Stimulated activated CD4-positive, alpha-beta T cell treated with anti-CD3 and anti-CD28 coated beads, Interleukin-1b, Interleukin-23, amount 100 ng/mL, for 24 hours (primary cell): ENCODE data around the gene RIMS4.

Experiments used
- DNase-seq, 4 experiments: peaks; one replicate each; pipeline ENCODE4 v3.0.0-alpha.2; 2020; ENCODE audit warnings: low read depth in 4 of 4, low spot score in 1 of 4

The RIMS4 gene

DNA sequence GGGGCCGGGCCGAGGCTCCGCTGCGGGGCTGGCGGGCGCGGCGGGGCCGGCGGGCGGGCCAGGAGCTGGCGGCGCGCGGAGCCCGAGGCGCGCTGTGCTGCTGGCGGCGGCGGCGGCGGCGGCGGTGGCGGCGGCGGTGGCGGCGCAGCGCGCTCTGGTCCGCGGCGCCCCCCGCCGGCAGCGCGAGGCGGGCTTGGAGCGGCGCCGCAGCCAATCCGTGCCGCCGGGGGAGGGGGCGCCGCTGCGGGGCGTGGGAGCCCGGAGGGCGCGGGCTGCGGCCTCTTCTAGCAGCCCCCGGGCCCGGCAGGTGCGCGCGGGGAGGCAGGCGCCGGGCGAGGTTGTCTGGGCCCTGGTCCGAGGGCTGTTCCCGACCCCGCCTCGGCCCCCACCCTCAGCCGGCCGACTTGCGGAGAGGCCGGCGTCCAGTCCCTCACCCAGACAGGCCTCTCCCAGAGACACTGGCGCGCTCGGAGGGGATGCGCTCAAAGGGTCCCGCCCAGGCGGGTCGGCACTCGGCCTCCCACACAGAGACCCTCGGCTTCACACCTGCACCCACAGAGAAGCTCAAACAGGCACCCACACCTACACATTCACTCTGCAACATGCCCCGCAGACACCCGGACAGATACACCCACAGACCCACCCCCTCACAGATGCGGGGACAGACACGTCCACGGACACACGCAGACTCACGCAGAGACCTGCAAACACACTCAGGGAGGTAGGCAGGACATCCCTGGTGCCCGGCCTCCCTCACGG, at the start of gene RIMS4:
RIMS4 (minus strand) TSS at position 156 of the 759 bp plus-strand sequence. CDS start 275 bp downstream, outside the sequence.
- DNase-seq = no peak

DNA sequence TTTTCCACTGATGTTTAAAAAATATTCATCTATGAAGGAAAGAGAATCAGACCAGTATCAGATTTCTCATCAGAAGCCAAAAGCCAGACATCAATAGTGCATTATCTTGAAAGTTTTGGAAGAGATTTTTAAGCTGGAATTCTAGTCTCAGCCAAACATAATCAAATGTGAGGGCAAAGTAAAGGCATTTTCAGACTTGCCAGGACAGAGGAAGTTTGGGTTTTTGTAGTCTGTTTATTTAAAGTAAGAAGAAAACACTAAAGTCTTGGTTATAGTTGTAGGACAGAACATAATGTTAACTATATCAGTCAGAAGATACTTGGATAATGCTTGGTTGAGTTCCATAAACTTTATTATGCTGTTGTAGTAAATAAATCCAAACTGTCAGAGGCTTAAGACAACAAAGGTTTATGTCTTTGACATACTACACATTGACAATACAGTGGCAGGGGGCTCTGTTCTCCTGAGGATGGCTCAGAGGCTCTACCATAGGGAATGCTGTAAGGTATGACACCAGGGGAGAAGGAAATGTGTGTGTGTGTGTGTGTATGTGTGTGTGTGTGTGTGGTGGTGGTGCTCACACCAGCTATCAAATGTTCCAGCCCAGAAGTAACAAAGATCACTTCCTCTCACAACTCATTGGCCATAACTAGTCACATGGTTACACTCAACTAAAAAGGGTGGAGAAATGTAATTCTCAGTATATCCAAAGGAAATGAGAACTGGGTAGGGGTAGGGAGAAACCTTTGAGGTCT, 48.4 kb upstream of the RIMS4 start:
- DNase-seq = no peak

DNA sequence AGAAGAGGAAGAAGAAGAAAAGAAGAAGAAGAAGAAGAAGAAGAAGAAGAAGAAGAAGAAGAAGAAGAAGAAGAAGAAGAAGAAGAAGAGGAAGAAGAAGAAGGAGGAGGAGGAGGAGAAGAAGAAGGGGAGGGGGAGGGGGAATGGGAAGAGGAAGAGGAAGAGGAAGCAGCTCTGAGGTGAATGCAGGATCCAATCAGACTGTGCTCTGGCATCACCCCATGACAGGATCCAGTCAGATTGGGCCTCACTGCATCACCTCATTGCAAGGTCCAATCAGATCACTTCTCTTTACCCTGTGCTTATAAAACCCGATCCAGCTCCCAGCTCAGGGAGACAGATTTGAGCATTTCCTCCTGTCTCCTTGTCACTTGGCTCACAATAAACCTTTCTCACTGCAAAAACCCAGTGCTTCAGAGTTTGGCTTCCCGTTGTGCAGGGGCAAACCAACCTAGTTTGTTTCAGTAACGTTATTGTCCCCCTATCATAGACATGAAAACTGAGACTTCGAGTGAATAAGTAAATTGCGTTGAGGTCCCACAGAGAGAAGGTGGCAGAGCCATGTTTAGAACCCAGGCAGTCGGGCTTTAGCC, 46.6 kb upstream of the RIMS4 start:
- no peak for DNase-seq

DNA sequence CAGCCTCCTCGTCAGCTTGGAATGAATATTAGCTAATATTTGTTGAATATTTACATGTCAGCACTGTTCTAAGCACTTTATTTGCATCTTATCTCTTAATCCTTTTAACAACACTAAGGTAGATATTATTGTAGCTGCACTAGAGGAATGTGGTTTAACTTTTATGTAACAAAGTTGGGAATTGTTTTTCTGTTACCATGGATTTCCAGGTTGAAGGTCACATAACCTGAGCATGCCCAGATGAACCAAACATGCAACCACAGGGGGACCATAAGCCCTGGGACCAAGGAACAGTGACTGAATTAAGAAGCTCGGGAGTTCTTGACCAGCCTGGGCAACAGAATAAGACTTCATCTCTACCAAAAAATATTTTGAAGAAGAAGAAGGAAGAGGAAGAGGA, 46.1 kb upstream of the RIMS4 start:
- no peak for DNase-seq

DNA sequence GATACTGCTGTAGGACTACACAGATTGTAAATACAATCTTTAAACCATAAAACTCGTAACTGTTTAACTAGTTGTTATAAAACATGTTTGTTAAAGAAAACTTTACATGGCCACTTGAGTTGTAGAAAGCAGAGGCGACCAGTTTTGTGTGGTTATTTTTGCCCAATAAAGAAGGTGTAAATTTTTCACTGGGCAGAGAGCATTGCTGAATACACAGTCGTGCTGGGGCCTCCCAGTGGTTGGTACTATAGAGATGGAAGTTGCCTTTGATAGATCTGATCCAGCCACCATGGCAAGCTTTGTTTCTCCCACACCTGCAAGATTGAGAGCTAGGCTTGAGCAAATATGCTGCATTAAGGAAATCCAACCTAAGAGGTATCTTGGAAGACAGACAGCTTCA, 41.2 kb upstream of the RIMS4 start:
- DNase-seq = no peak

DNA sequence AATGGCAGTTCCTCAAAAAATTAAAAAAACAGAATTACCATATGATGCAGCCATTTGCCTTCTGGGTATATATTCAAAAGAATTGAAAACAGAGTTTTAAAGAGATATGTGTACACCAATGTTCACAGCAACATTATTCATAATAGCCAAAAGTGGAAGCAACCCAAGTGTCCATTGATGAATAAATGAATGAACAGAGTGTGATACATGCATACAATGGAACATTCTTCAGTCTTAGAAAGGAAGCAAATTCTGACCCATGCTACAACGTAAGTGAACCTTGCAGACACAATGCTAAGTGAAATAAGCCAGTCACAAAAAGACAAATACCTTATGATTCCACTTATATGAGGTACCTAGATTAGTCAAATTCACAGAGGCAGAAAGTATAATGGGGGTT, 40.5 kb upstream of the RIMS4 start:
- DNase-seq = no peak

DNA sequence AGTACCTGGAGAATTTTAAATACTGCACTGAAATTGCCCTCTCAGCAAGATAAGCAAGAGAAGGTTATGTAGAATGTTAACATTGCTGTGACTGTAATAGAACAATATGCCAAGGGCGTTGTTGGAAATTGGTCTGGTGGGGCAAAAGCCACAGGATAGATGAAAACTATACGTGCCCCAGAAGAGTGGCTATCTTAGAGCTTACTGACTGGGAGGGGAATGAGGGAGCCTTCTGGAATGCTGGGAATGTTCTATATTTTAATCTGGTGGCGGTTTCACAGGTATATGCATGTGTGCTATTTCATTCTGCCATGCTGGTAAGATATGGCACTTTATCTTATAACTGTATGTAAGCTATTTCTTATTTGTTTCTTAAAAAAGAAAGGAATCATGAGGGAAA, 39.9 kb upstream of the RIMS4 start:
- no peak for DNase-seq

DNA sequence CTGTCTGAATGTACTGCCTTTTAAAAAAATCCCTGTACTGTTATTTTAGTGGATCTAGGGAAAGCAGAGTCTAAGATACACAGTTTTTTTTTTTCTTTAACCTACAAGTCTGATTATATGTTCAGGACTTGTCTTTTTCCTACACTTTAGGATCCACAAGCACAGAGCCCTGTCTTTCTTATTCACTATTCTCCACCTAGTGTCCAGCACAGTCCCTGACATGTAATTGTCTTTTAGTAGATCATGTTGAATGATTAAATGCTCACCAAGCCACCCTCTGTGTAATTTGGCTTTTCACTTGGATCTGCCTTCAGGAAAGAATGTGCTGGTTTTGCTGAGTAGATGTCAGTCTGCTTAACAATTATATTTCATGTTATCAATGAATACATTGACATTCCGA, 39.4 kb upstream of the RIMS4 start:
- DNase-seq = no peak

DNA sequence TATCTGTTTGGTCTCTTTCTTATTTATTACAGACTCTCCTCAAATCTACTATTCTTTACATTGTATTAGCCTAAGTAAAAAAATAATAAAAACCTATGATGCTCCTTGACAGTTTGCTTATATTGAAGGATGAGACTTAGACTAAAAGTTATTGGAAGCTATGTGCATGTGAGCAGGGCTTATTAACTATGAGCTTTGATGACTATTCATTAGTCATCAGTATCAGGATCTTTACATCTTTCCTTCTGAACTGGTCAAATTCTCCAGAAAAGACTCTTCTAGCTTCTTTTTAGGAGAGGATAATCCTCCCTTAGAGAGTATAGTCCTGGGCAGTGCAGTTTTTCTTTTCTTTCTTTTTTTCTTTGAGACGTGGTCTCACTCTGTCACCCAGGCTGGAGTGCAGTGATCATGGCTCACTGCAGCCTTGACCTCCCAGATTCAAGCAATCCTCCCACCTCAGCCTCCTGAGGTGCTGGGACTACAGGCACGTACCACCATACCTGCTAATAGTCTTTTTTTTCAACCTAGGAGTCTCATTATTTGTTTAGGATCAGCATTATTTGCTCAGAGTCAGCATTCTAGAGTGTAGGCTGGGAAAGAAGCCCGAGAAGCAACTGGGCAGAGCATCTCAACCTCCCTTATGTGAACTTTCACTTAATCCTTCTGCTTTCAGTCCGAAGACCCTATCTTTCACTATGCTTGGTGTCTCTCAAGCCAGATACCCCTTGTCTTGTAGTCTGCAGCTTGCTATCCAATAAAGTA, 38.1 kb upstream of the RIMS4 start:
- no peak for DNase-seq

DNA sequence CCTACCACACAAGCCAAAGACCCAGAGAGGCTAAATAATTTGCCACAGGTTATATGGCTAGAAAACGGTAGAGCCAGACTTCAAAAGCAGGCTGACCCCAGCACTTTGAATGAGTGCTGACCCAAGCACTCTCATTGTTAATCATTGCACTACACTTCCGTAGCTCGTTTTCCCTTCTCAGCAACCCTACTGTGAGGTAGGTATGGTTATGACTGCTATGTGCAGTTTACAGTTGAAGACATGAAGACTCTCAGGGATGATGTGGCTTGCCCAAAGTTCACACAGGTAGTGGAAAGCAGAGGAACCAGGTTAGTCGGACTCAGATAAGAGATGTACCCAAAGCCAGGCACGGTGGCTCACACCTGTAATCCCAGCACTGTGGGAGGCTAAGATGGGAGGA, 33.5 kb upstream of the RIMS4 start:
- DNase-seq = no peak

DNA sequence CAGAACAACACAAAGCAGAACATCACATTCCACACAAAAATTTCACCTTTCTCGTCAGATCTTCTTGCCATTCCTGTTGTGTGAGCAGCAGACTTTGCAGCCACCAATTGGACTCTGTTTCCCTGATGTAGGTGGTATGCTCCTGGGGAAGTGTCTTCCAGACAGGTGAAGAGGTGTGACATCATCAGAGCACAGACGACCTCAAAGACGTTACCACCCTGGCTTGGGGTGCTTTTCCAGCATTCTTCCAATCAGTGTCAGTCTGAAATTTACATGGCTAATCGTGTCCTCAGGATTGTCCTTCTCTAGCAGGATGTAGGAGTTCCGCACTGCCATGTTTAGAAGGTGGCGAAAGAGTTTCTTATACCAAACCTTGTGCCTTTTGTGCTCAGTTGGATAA, 31.6 kb upstream of the RIMS4 start:
- DNase-seq = no peak

DNA sequence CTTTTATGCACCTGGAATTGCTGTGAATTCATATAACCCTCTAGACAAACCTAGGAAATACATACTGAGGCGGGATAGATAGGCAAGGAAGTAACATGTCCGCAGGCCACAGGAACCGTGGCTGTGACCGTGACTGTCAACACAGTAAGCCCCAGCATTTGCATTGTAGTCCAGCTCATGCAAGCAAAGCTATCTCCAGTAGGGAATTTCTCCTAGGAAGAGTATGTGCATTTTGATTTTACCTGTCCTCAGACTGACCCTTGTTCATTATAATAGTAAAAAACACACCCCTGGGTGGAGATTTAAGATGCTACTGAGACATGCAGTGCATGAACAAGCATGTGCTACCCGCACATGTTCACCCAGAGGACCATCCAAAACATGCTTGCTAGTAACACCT, 30.5 kb upstream of the RIMS4 start:
- DNase-seq = no peak

DNA sequence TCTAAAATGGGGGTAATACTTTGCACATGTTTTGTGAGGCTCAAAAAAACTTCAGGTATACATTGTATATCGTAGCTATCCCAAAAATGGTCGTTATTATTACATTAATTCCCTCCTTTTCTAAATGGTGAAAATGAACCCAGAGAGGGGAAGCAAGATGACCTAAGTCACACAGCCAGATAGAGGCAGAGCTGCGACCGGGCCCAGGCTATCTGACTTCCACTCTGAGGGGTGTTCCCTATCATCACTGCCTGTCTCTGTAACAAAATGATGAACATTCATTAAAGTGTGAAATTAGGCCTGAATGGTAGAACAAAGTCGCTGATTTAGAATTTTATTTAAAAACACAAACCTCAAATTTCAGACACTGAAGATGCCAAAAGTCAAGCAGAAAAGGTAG, 29.1 kb upstream of the RIMS4 start:
- DNase-seq = no peak

DNA sequence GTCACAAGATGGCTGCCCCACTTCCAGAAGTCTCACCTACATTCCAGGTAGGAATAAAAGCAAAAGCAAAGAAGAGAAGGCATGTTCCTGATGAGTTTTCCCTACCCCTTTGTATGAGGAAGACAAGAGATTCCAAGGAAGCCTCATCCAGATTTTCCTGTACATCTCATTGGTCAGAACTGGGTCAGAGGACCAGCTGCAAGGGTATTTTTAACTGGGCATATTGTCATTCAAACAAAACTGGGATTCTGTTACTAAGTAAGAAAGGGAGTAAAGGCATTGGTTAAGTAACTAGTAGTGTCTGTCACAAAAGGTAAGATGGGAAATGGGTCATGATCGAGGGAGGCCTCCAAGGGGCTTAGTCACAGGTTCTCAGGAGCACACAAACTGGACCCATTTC, 28.2 kb upstream of the RIMS4 start:
- no peak for DNase-seq

DNA sequence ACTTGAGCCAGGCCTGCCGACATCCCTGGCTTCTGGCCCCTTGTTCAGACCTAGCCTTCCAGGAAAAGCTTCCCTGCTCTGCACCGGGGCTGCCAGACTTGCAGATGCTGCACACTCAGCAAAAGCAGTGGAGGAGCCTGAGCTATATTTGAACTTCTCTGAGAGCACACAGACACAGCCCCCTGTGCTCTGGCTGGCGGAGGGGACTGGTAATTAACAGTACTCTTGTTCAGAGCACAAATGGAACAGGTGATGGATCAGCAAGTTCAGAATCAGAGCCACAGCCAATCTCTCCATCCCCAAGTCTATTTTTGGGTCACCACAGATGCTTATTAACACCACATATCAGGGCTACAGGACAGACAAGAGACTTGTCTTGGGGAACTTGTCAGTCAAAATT, 27.6 kb upstream of the RIMS4 start:
- DNase-seq = no peak

DNA sequence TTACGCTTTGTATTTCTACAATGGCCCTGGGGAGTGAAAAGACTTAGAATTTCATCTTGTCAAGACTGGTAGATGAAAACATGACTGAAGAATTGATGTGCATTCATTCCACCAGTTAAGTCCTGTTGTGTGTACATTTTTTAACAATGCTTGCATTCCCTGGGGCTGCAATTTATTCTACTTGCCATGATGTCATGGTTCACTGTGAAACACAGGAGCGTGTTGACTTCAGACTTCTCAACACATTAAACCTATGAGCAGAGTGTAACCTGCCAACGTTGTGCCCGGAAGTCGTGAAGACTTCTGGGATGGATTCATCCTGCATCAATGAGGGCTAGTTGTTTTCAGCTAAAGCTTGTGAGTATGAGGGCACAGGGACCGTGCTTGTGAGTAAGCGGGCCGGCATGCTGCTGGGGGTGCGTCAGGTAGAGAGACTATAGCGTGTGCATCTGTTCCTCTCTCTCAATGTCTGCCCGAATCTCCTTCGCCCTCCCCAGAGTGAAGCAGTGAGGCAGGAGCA, 26.3 kb upstream of the RIMS4 start:
- no peak for DNase-seq

DNA sequence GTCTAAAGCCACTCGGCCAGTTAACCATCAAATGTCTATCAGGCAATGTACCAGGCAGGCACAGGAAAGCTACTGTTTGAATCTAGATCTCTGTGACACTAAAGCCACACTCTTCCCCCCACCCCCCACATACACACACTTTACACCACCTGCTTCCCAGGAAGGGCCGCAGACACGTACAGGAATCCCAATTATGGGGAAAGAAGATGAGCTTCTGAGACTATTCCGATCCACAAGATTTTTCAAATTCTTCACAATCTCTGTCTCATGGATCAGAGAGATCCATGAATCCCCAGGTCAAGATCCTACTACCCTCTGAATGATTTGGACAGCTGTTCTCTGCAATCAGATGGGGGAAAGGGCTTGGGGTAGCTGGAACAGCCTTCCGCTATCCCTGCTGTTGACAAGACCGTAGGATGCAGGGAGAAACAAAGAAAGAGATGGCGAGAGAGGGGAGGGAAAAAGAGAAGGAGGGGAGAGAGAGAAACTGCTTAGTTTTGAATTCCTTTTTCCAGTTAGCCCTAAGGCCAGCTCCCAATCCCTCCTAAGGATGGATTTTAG, 25.4 kb upstream of the RIMS4 start:
- no peak for DNase-seq

DNA sequence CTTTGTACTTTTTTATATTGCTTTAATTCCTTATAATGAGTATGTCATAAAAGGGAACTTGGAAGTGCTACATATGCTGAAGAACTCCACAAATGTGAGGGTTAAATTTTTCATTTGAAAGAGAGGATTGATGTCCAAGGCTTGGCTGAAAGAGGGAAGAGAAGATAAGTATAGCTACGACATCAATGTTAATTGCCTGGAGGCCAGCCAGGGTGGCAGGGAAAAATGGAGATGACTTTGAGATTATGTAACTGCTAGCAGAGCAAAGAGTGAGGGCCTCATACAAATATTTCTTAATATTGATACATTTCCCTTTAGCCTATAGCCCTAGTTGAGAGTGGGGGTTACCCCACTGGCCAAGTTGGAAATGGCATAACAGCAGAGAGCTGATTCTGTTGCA, 24.8 kb upstream of the RIMS4 start:
- no peak for DNase-seq

DNA sequence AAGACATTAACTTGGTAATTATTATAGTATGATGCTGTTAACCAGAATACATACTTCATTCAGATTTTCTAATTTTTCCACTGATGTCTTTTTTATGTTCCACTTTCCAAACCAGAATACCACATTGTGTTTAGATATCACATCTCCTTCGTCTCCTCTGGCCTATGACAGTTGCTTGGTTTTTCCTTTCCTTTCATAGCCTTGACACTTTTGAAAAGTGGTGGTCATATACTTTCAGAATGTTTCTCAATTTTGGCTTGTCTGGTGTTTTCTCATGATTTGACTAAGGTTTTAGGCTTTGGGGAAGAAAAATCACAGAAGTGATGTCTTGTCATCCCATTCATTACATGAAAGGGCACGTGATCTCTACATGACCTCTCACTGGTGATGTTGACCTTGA, 24.3 kb upstream of the RIMS4 start:
- DNase-seq = no peak

DNA sequence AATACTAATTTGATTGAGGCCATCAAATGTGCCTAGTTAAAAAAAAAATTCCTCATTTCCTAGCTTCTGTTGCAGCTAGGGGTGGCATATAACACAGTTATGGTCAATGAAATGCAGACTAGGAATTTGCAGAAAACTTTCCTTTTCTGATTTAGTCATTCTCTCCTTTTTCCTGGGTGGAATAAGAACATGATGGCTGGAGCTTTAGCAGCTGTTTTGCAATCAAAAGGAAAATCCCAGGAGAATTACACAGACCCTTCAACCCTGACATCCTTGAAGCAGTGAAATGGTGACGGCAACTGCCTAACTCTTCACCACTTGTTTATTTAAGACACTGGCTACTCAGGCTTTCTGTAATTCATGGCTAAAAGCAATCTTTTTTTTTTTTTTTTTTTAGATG, 23.1 kb upstream of the RIMS4 start:
- DNase-seq = no peak

DNA sequence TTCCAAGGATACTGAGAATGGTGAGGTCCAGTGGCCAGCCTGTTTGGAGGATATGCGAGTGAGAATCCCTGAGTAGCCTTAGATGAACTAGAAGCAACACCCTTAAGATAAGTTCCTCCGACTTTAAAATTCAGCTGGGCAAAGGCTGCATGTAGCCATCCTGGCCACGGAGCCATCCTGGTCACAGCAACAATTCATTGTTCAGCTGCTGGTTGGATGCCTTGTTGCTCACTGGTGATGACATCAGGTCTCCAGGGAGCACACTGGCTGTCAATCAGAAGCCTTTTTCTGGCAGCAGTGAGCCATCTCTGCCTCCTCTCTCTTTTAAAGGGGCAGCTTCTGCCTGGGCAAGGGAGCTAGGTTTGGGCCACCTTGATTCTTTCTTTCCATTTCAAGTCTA, 22.4 kb upstream of the RIMS4 start:
- no peak for DNase-seq
